ENCODE measurements around the gene BPIFB4.

Gene BPIFB4

GRCh38 chr20:33072362-33072761, 7.1 kb upstream of the BPIFB4 start:
- no peak overlapping the region for H3K4me3 ChIP-seq (ENCODE audit: low read depth, low read length)
- DNase-seq (ENCODE audit: low read depth), result no peak
- TF ChIP-seq, protein P1, sequence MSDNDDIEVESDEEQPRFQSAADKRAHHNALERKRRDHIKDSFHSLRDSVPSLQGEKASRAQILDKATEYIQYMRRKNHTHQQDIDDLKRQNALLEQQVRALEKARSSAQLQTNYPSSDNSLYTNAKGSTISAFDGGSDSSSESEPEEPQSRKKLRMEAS (IDR thresholded peaks at IDR 0.05; ENCODE audit: low read depth, low read length), result no peak
- TF ChIP-seq POLR2A (IDR thresholded peaks at IDR 0.05; ENCODE audit: extremely low read depth, insufficient read length) (no peak), MYC (IDR thresholded peaks at IDR 0.05; ENCODE audit: low read depth, low read length) (no peak), CTCF (IDR thresholded peaks at IDR 0.05; ENCODE audit: low read depth, low read length) (no peak)

DNA sequence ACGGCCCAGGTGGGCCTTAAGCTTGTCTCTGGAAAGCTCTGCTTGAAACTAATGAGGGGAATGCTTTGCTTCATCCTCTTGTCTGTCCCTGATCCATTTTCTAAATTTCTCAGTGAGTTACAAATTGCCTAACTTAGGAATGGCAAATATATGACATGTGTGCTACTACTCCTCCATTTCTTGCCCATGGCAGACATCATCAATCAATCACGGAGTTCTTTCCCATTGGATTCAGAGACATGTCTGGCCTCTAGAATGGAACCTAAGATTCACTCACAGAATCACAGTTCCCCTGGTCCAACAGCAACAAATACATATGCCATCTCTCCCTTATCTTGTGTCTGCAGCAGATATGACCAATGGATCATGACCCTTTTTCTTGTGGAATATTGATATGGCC, 6.6 kb upstream of the BPIFB4 start:
- H3K4me3 ChIP-seq (ENCODE audit: low read depth, low read length), result no peak overlapping the region
- no peak for DNase-seq (ENCODE audit: low read depth)
- TF ChIP-seq CTCF (IDR thresholded peaks at IDR 0.05; ENCODE audit: low read depth, low read length) (no peak), POLR2A (IDR thresholded peaks at IDR 0.05; ENCODE audit: extremely low read depth, insufficient read length) (no peak), MYC (IDR thresholded peaks at IDR 0.05; ENCODE audit: low read depth, low read length) (no peak)
- TF ChIP-seq, protein P1 (IDR thresholded peaks at IDR 0.05; ENCODE audit: low read depth, low read length), result no peak

DNA sequence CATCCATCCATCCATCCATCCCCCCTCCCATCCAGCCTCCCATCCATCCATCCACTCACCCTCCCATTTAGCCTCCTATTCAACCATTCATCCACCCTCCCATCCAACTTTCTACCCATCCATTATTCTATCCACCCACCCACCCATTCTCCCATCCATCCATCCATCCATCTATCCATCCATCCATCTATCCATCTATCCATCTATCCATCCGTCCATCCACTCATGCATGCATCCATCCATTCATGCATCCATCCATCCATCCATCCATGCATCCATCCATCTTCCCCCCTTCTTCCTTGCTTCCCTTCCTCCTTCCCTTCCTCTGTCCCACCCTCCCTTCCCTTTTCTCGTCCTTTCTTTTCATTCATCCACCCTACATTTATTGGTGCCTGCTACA, 4.8 kb upstream of the BPIFB4 start:
- no peak for DNase-seq (ENCODE audit: low read depth)
- no peak overlapping the region for H3K4me3 ChIP-seq (ENCODE audit: low read depth, low read length)
- TF ChIP-seq MYC (IDR thresholded peaks at IDR 0.05; ENCODE audit: low read depth, low read length), result no peak
- no peak for TF ChIP-seq POLR2A (IDR thresholded peaks at IDR 0.05; ENCODE audit: extremely low read depth, insufficient read length)
- TF ChIP-seq, protein P1 (IDR thresholded peaks at IDR 0.05; ENCODE audit: low read depth, low read length), result no peak
- no peak for TF ChIP-seq CTCF (IDR thresholded peaks at IDR 0.05; ENCODE audit: low read depth, low read length)

DNA sequence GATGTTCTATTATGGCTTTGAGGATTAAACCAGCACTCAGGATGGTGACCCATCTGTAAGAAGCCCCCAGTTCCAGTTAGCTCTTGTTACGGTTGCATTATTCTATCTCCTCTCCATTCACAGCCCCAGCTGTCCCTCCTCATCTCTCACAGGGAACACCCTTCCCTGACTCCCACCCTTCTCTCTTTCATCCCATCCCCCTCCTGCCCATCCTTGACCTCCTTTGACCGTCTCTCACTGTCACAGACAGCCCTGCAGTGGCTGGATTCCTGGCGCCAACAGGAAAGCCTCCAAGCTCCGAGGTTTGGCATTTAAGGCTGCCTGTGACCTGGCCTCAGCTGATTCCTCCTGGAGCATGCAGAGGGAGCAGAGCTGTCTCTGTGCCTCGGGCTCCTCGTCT, 4.2 kb upstream of the BPIFB4 start:
- H3K4me3 ChIP-seq (ENCODE audit: low read depth, low read length), result no peak overlapping the region
- no peak for DNase-seq (ENCODE audit: low read depth)
- no peak for TF ChIP-seq MYC (IDR thresholded peaks at IDR 0.05; ENCODE audit: low read depth, low read length)

DNA sequence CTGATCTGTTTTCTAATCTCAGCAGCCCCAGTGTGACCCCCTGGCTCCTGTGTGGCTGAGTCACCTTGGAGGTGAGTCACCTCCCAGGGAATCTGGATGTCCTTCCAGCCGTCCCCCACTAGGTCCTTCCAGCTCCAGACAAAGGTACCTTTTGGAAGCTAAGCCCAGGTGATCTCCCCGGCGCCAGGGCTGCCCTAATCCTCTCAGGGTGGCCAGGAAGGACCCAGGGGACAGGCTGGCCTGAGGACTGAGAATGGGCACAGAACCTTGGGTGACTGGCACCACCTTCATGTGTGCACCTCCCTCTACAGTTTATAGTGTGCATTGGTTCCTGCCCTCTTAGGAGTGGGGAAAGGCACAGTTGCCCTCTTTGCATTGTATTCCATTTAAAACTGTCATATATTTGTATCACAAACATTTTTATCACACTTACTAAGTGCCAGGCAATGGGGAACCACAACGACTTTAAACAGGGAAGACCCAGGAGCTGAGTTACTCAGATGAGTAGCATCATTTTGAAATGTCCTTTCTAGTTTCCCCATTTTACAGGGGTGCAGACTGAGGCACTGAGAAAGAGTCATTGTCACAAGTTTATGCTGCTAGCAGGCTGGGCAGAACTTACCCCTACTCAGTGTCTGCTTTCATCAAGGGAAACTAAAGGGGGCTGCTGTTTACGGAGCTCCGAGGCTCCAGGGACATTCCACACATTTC, 2.6 kb upstream of the BPIFB4 start:
- H3K4me3 ChIP-seq (ENCODE audit: low read depth, low read length), result no peak overlapping the region
- peak; percentile 37 for DNase-seq (ENCODE audit: low read depth)
- TF ChIP-seq, protein P1 (IDR thresholded peaks at IDR 0.05; ENCODE audit: low read depth, low read length), result no peak
- no peak for TF ChIP-seq POLR2A (IDR thresholded peaks at IDR 0.05; ENCODE audit: extremely low read depth, insufficient read length)
- no peak for TF ChIP-seq MYC (IDR thresholded peaks at IDR 0.05; ENCODE audit: low read depth, low read length)
- TF ChIP-seq CTCF (IDR thresholded peaks at IDR 0.05; ENCODE audit: low read depth, low read length), result peak; percentile 62

DNA sequence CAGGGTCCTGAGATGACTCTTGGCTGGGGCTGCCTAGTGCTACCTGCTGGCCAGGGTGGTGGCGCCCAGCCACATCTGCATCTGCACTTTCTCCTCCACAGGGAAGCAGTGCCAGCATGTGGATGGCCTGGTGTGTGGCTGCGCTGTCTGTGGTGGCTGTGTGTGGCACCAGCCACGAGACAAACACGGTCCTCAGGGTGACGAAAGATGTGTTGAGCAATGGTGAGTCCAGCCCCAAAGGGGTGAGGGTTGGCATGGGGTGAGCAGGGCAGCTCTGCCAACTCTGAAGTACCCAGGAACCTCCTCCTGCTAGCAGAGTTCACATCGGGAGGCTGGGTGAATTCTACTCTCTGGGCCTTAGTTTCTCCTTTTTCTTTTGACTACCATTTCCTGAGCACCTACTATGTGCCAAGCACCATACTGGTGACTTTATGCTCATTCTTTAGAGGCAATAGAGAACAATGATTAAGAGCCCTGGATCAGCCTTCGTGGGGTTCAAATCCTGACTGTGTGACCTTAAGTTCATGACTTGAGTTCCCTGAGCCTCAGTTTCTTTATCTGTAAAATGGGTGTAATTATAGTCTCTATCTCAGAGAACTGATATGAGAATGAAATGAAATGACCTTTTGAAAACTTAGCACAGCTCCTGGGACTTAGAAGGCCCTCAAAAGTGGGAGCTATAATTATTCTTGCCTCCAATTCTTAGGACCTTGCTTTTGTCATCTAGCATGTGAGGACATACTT, 2.1 kb downstream of the BPIFB4 start:
- H3K4me3 ChIP-seq (ENCODE audit: low read depth, low read length), result no peak overlapping the region
- DNase-seq (ENCODE audit: low read depth), result peak; percentile 24
- TF ChIP-seq CTCF (IDR thresholded peaks at IDR 0.05; ENCODE audit: low read depth, low read length) (no peak), POLR2A (IDR thresholded peaks at IDR 0.05; ENCODE audit: extremely low read depth, insufficient read length) (no peak), MYC (IDR thresholded peaks at IDR 0.05; ENCODE audit: low read depth, low read length) (no peak)
- TF ChIP-seq, protein P1 (IDR thresholded peaks at IDR 0.05; ENCODE audit: low read depth, low read length), result no peak
